ENCODE measurements around the gene TSNAX.
"Not testable (repeated sequence)": the region's sequence is repeated elsewhere in the genome, so short reads cannot be mapped to it uniquely, and the experiment has no call there.

TSNAX gene

GRCh38 chr1:231528172-231529029 lies at the start of gene TSNAX:
Gene TSNAX, plus strand, starts transcription at chr1:231528669. Its CDS starts 142 bp downstream, at chr1:231528811.
- DNase-seq = peak; percentile 83

GRCh38 chr1:231478811-231479210 lies 49.7 kb upstream of the TSNAX start:
- no peak for DNase-seq

GRCh38 chr1:231480008-231480407 lies 48.5 kb upstream of the TSNAX start:
- no peak for DNase-seq

GRCh38 chr1:231481289-231481688 lies 47.2 kb upstream of the TSNAX start:
- no peak for DNase-seq

- DNase-seq = no peak
Measured at GRCh38 chr1:231485029-231485784, 43.3 kb upstream of the TSNAX start.

- no peak for DNase-seq
Measured at GRCh38 chr1:231487019-231487418, 41.5 kb upstream of the TSNAX start.

GRCh38 chr1:231487910-231488309 lies 40.6 kb upstream of the TSNAX start:
- no peak for DNase-seq

- DNase-seq = no peak
Measured at GRCh38 chr1:231493421-231494185, 34.9 kb upstream of the TSNAX start.

GRCh38 chr1:231494439-231495110 lies 33.9 kb upstream of the TSNAX start:
- DNase-seq = no peak

GRCh38 chr1:231497629-231498152 lies 30.8 kb upstream of the TSNAX start:
- no peak for DNase-seq

GRCh38 chr1:231499148-231499763 lies 29.2 kb upstream of the TSNAX start:
- DNase-seq = no peak

- no peak for DNase-seq
Measured at GRCh38 chr1:231500666-231501065, 27.8 kb upstream of the TSNAX start.

GRCh38 chr1:231503168-231503567 lies 25.3 kb upstream of the TSNAX start:
- not testable (repeated sequence) for DNase-seq

- DNase-seq = no peak
Measured at GRCh38 chr1:231507476-231508355, 20.8 kb upstream of the TSNAX start.

GRCh38 chr1:231508497-231508896 lies 20.0 kb upstream of the TSNAX start:
- no peak for DNase-seq

- DNase-seq = no peak
Measured at GRCh38 chr1:231508941-231509340, 19.5 kb upstream of the TSNAX start.

- DNase-seq = no peak
Measured at GRCh38 chr1:231512147-231512698, 16.2 kb upstream of the TSNAX start.

GRCh38 chr1:231515748-231516147 lies 12.7 kb upstream of the TSNAX start:
- DNase-seq = no peak

- DNase-seq = no peak
Measured at GRCh38 chr1:231517076-231517475, 11.4 kb upstream of the TSNAX start.

GRCh38 chr1:231518485-231519034 lies 9.9 kb upstream of the TSNAX start:
- DNase-seq = no peak
